ENCODE measurements around the gene MCAT. TPM values are rescaled to one million over a fixed set of nuclear protein-coding genes. Genes with fewer than 3 reads are reported as not detected.

Gene MCAT
- total and polyA plus RNA-seq, 2 of the 4 experiments (the other 2 are of a cell fraction) = 7.3 to 19.7 TPM

DNA sequence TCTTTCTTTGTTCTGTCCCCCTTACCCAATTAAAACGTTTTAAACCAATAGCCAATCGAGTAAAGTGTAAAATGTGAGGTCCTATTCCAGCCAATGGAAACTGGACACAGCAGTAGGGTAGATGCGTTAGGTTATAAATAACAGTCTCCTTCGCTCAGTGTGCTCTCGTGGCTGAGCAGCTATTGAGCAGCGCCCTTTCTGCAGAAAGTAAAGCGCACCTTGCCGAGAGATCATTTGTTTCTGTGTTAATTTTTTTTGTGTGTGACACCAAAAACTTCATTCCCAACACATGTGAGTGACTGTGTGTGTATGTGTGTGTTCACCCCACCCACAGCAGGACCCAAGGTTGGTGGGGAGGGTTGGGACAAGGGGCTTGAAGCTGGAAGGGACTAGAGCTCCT is 46.8 kb downstream of the MCAT start:
- no TSS peak for BruUV-seq (replicated peaks)
- intact Hi-C loops (cut with micrococcal nuclease) = no loop called here

More for the DNA sequence above, 46.8 kb downstream of the MCAT start:
- dilution Hi-C loops (cut with HindIII; ENCODE audit: low sequenced_read_pairs, unreplicated experiment) = no loop called here
- Histone ChIP-seq H3K4ac (ENCODE audit: low read depth, low read length) (no peak overlapping the region), H4K91ac (ENCODE audit: insufficient read depth, low read depth, low read length) (no peak overlapping the region), H2BK5ac (ENCODE audit: low read depth, low read length, poor library complexity, severe bottlenecking) (no peak overlapping the region), H3K9me1 (ENCODE audit: insufficient read depth, low read length) (no peaks in the 10 kb centered on the region), H3K27me3 (ENCODE audit: control insufficient read depth, insufficient read depth, low read length) (no peaks in the 10 kb centered on the region), H2BK20ac (ENCODE audit: low read depth, low read length) (no peak overlapping the region), H3K79me1 (ENCODE audit: low read depth in 1 of 2, low read length in 2 of 2) (no peaks in the 10 kb centered on the region), H3K4me2 (ENCODE audit: low read depth, low read length) (no peak overlapping the region), H3K23ac (ENCODE audit: low read depth, low read length) (no peak overlapping the region), H3K9ac (ENCODE audit: low read depth, low read length) (no peak overlapping the region), H3K4me1 (ENCODE audit: control insufficient read depth, insufficient read depth, low read length) (peaks cover 3% of the 10 kb centered on the region; the same call in 1 of the 2 replicates), H3K56ac (ENCODE audit: extremely low read depth, insufficient read depth, low read length) (no peak overlapping the region), H3K14ac (replicated peaks; ENCODE audit: low read depth, low read length) (no peak overlapping the region), H3K27ac (ENCODE audit: insufficient read depth, low read length) (no peak overlapping the region), H3K36me3 (ENCODE audit: control insufficient read depth, insufficient read depth, low read length) (no peaks in the 10 kb centered on the region), H3K18ac (ENCODE audit: low read depth, low read length) (no peak overlapping the region), H3K9me3 (ENCODE audit: control insufficient read depth, insufficient read depth, low read length) (peaks cover 6% of the 10 kb centered on the region), H2AFZ (replicated peaks; ENCODE audit: low read length, poor library complexity) (no peak overlapping the region), H2BK120ac (ENCODE audit: low read depth, low read length) (no peak overlapping the region), H4K5ac (ENCODE audit: low read depth, low read length) (no peak overlapping the region), H2BK15ac (ENCODE audit: low read depth, low read length) (no peak overlapping the region), H3K4me3 (ENCODE audit: insufficient read depth, low read depth, low read length) (no peak overlapping the region), H4K20me1 (ENCODE audit: insufficient read depth, low read length) (no peaks in the 10 kb centered on the region), H2AK5ac (ENCODE audit: low read depth, low read length) (no peak overlapping the region), H2AK9ac (replicated peaks; ENCODE audit: low read depth, low read length, poor library complexity) (no peak overlapping the region), H4K8ac (ENCODE audit: low read depth in 2 of 2, low read length in 2 of 2) (no peak overlapping the region)
- ATAC-seq (ENCODE audit: low read depth) (no peak), DNase-seq (no peak)
- ChIA-PET CTCF (no interaction called here), POLR2A (ENCODE audit: unreplicated experiment) (no interaction called here)
- in situ Hi-C loops (cut with MboI; ENCODE audit: low sequenced_read_pairs) = no loop called here
- no peak for TF ChIP-seq RCOR1 (IDR thresholded peaks at IDR 0.05; ENCODE audit: insufficient replicate concordance, low read length)
- TF ChIP-seq POLR2A (IDR thresholded peaks at IDR 0.05; ENCODE audit: low read depth, low read length) = no peak
- no peak for TF ChIP-seq SMC3 (IDR thresholded peaks at IDR 0.05; ENCODE audit: low read depth, low read length)
- no peak for TF ChIP-seq BHLHE40 (IDR thresholded peaks at IDR 0.05; ENCODE audit: low read depth, low read length)
- no peak for TF ChIP-seq MAFK (IDR thresholded peaks at IDR 0.05; ENCODE audit: low read depth, low read length)
- WGBS, 2 experiments (ENCODE audit: extremely low coverage in 2 of 2, insufficient read length in 1 of 2) = no CpG with 5 or more reads among the region's 8 CpGs

Measured in IMR-90 (cell line).